Upper lobe of right lung (tissue), 1 donor: ENCODE data around the gene CHST2. TPM values are rescaled to one million over a fixed set of nuclear protein-coding genes. Genes with fewer than 3 reads are reported as not detected.
A peak's percentile ranks its signal among the peaks of the same experiment; 100 is the strongest.

Experiments used
- ATAC-seq: fragments of 200-7000 bp; cut with Tn5 transposase; one replicate; pipeline ENCODE4 v1.9.1; 2020; ENCODE audit warnings: mild to moderate bottlenecking, moderate library complexity
- DNase-seq: peaks from one replicate; pipeline ENCODE4 v3.0.0-alpha.2; 2020
- H3K27ac ChIP-seq: fragments of 200-600 bp; one replicate; pipeline ENCODE4 v1.8.0; 2022
- H3K27me3 ChIP-seq: fragments of 200-600 bp; one replicate; pipeline ENCODE4 v1.8.0; 2022; ENCODE audit warnings: mild to moderate bottlenecking
- H3K36me3 ChIP-seq: fragments of 200-600 bp; one replicate; pipeline ENCODE4 v1.8.0; 2022
- H3K4me1 ChIP-seq: fragments of 200-600 bp; one replicate; pipeline ENCODE4 v1.8.0; 2022
- H3K4me3 ChIP-seq: fragments of 200-600 bp; one replicate; pipeline ENCODE4 v1.8.0; 2022; ENCODE audit warnings: mild to moderate bottlenecking
- H3K9me3 ChIP-seq: fragments of 200-600 bp; one replicate; pipeline ENCODE4 v1.8.0; 2022
- intact Hi-C: fragments of 100-400 bp; cut with DNase I; formaldehyde crosslinking; loops from one replicate; pipeline ENCODE4 v1.11.0; 2022
- total RNA-seq: library from RNA; stranded (reverse); fragmentation: NEBNext Ultra II Directional; extraction: Animal tissue kit (Norgen Biotek cat#: 25700); gene quantifications from one replicate; pipeline ENCODE4 v1.2.1, GENCODE V29; 2021
- TF ChIP-seq, protein P1 (sequence below): fragments of 200-600 bp; IDR thresholded peaks from one replicate; pipeline ENCODE4 v1.8.0; 2022; ENCODE audit warnings: antibody characterized with exemption
- donor health status: DM: no; HTN: yes; CAD: no; lungs with severe emphysema.

CHST2 gene
- total RNA-seq, 1 donor from 2014 or later: 8.2 TPM

DNA sequence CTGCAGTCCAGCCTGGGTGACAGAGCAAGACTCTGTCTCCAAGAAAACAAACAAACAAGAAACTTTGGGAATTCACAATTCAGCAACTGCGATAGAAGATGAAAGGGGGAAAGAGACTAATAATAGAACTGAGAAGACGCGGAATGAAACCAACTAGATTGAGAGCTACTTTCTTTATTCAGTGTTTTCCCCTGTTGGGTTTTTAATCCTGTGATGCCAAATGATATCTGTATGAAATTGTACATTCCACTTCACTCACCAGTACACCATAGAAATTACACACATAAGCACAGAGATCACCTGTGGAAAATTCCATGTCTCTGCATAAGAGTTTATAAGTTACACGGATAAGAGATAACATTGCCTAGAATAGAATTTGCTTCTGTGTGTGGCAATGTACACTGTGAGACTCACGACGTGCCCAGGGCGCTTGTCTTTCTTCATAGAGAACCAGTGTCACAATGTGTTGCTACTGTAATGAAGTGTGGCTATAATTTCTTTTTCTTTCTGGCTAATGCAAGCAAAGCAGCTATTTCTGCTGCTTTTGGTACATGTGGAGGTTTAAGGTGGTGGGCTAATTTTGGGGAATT lies 17.7 kb upstream of the CHST2 start:
- TF ChIP-seq, protein P1, sequence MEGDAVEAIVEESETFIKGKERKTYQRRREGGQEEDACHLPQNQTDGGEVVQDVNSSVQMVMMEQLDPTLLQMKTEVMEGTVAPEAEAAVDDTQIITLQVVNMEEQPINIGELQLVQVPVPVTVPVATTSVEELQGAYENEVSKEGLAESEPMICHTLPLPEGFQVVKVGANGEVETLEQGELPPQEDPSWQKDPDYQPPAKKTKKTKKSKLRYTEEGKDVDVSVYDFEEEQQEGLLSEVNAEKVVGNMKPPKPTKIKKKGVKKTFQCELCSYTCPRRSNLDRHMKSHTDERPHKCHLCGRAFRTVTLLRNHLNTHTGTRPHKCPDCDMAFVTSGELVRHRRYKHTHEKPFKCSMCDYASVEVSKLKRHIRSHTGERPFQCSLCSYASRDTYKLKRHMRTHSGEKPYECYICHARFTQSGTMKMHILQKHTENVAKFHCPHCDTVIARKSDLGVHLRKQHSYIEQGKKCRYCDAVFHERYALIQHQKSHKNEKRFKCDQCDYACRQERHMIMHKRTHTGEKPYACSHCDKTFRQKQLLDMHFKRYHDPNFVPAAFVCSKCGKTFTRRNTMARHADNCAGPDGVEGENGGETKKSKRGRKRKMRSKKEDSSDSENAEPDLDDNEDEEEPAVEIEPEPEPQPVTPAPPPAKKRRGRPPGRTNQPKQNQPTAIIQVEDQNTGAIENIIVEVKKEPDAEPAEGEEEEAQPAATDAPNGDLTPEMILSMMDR: no peak
- intact Hi-C loops: no loop called here
- H3K4me3 ChIP-seq: no peak overlapping the region
- DNase-seq: no peak
- no peaks in the 10 kb centered on the region for H3K27me3 ChIP-seq
- no peak overlapping the region for H3K27ac ChIP-seq
- H3K4me1 ChIP-seq: no peaks in the 10 kb centered on the region
- H3K9me3 ChIP-seq: peaks cover 9% of the 10 kb centered on the region
- no peak for ATAC-seq
- no peaks in the 10 kb centered on the region for H3K36me3 ChIP-seq

DNA sequence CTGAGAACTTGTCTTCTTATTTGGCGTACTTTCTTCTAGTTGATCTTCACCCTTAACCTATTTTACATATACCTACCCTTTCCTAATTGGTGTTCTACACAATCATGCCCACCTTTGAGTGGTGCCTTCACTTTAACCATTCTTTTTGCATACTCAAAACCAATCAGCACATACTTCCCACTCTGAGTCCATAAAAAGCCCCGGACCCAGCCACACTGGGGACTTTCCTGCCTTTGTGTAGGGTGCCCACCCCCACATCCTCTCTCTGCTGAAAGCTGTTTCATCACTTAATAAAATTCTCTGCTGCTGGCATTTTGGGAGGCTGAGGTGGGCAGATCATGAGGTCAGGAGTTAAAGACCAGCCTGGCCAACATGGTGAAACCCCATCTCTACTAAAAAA lies 15.9 kb upstream of the CHST2 start:
- Histone ChIP-seq H3K4me3 (no peak overlapping the region), H3K27me3 (no peaks in the 10 kb centered on the region), H3K36me3 (no peaks in the 10 kb centered on the region), H3K9me3 (peaks cover 9% of the 10 kb centered on the region), H3K4me1 (no peaks in the 10 kb centered on the region), H3K27ac (no peak overlapping the region)
- ATAC-seq (no peak), DNase-seq (no peak)
- TF ChIP-seq, protein P1: no peak
- intact Hi-C loops: no loop called here

DNA sequence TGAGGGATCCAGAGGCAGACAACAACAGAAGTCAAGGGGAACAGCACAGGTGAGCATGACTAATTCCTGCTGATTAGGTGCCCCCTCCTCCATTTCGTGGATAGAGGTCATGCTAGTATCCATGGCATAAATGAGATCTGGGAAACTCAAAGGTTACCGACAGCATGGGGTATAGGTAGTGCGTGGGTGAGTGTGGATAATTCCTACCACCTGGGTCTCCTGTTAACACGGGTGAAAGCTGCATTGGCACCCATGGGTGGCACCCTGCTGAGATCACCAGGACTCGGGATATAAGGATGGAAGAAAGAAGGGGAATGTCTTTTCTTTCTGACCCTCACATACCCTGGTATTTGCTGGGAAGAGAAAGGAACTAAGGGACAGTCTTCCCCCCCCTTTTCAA lies 14.4 kb upstream of the CHST2 start:
- Histone ChIP-seq H3K4me3 (no peak overlapping the region), H3K36me3 (no peaks in the 10 kb centered on the region), H3K4me1 (no peaks in the 10 kb centered on the region), H3K27me3 (no peaks in the 10 kb centered on the region), H3K27ac (no peak overlapping the region), H3K9me3 (peaks cover 9% of the 10 kb centered on the region)
- intact Hi-C loops: no loop called here
- TF ChIP-seq, protein P1: no peak
- no peak for ATAC-seq
- DNase-seq: no peak

DNA sequence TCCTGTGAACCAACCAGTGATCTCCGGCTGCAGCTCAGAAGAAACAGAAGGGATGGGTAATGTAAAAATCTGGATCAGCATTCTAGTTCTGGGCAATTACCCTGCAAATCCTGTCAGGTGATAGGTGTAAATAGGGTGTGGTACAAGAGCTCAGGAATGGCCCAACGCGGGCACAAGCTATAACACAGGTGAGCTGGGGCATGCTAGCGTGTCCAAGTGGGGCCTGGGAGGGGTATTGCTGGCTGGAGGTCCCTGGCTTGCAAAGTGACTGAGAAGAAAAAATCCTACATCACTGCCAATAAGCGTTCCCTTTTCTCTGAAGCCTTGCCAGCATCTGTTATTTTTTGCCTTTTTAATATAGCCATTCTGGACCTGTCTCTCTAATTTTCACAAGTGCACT lies 9.7 kb upstream of the CHST2 start:
- intact Hi-C loops: no loop called here
- Histone ChIP-seq H3K27ac (no peak overlapping the region), H3K4me3 (no peak overlapping the region), H3K4me1 (no peaks in the 10 kb centered on the region), H3K9me3 (peaks cover 9% of the 10 kb centered on the region), H3K36me3 (no peaks in the 10 kb centered on the region), H3K27me3 (no peaks in the 10 kb centered on the region)
- TF ChIP-seq, protein P1: no peak
- DNase-seq (no peak), ATAC-seq (no peak)

DNA sequence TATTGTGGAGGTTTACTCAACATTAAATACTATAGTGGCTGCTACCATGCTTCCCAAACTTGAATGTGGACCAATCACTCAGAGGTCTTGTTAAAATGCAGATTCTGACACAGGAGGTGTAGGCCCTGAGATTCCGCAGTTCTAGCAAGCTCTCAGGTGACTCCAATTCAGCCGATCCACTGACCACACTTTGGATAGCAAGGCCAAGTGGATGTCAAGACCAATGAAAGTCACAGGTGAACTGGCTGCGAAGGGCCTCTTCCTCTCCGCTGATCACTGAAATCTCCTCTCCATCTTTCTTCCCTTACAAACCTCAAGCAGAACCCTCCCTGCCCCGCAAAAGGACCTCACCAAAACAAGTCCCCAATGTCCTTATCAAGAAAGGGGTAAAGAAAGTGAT lies 9.2 kb upstream of the CHST2 start:
- intact Hi-C loops: no loop called here
- ATAC-seq (no peak), DNase-seq (no peak)
- Histone ChIP-seq H3K36me3 (no peaks in the 10 kb centered on the region), H3K4me1 (no peaks in the 10 kb centered on the region), H3K9me3 (peaks cover 4% of the 10 kb centered on the region), H3K4me3 (no peak overlapping the region), H3K27ac (no peak overlapping the region), H3K27me3 (no peaks in the 10 kb centered on the region)
- TF ChIP-seq, protein P1: no peak

DNA sequence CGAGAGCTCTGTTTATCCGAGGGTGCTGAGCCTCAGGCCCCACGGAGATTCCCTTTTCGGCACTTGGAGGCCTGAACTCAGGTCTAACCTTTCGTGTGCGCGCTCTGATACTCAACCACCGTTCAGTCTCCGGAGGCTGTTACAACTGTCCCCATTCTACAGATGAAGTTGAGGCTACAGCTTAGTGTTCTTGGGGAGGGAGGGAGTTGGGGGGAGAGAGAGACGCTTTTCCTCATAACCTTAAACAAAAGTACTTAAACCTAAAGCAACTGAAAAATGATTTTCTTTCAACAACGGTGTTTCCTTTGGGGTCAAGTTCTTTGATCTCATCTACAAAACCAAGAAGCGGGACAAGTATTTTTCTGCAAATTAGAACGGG lies 952 bp upstream of the CHST2 start:
- Histone ChIP-seq H3K9me3 (no peaks in the 10 kb centered on the region), H3K4me1 (peaks cover 12% of the 10 kb centered on the region), H3K27ac (no peak overlapping the region), H3K4me3 (peak overlapping the region; percentile 89), H3K36me3 (no peaks in the 10 kb centered on the region), H3K27me3 (peaks cover 6% of the 10 kb centered on the region)
- ATAC-seq (no peak), DNase-seq (no peak)
- TF ChIP-seq, protein P1: no peak
- intact Hi-C loops: no loop called here
